C4-2B (cell line): ENCODE results near the gene BRME1.

ENCODE experiments used
- ZFX ChIP-seq: fragments of 450-650 bp; IDR thresholded peaks from 2 replicates; pipeline ENCODE4 v1.6.1; 2017
- TF ChIP-seq, protein P1 (sequence below): fragments of 450-650 bp; conservative IDR thresholded peaks from 2 replicates; pipeline ENCODE4 v1.5.1; 2017; ENCODE audit warnings: mild to moderate bottlenecking

DNA sequence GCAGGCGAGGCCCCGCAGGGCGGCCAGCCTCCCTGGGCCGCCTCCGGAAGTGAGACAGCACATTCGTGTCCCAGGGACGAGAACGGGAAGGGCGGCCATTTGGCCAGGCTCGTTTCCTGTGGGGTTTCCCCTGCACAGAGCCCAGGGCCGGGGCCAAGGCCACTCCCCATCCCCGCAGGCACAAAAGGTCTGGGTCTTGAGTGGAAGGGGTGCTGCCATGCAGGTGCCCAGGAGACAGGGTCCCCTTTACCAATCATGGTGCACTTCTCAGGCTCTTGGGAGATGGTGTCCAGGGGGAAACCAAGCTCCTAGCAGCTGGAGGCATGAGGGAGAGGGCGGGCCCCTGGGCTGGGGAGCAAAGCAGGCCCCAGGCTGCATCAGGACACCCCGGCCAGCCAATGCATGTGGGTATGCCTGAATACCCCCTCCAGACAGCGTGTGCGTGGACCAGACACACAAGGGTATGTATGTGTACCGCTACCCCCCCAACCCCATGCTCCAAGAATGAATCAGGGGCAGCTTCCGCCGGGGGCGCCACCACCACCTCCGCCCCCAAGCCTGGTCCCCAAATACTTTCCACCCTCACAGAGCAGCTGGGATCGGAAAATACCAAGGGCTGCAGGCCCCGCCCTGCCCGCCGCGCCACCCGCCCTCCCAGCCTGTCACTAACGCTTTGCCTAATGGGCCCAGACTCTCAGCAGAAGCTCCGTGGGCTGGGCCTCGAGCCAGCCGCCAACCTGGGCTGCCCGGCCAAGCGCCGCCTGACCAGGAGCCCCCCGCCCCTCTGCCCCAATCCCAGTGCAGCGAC, 66.6 kb downstream of the BRME1 start:
- TF ChIP-seq, protein P1, sequence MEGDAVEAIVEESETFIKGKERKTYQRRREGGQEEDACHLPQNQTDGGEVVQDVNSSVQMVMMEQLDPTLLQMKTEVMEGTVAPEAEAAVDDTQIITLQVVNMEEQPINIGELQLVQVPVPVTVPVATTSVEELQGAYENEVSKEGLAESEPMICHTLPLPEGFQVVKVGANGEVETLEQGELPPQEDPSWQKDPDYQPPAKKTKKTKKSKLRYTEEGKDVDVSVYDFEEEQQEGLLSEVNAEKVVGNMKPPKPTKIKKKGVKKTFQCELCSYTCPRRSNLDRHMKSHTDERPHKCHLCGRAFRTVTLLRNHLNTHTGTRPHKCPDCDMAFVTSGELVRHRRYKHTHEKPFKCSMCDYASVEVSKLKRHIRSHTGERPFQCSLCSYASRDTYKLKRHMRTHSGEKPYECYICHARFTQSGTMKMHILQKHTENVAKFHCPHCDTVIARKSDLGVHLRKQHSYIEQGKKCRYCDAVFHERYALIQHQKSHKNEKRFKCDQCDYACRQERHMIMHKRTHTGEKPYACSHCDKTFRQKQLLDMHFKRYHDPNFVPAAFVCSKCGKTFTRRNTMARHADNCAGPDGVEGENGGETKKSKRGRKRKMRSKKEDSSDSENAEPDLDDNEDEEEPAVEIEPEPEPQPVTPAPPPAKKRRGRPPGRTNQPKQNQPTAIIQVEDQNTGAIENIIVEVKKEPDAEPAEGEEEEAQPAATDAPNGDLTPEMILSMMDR = no peak
- TF ChIP-seq ZFX = no peak
